ENCODE results near the gene ATAD3A.

DNA sequence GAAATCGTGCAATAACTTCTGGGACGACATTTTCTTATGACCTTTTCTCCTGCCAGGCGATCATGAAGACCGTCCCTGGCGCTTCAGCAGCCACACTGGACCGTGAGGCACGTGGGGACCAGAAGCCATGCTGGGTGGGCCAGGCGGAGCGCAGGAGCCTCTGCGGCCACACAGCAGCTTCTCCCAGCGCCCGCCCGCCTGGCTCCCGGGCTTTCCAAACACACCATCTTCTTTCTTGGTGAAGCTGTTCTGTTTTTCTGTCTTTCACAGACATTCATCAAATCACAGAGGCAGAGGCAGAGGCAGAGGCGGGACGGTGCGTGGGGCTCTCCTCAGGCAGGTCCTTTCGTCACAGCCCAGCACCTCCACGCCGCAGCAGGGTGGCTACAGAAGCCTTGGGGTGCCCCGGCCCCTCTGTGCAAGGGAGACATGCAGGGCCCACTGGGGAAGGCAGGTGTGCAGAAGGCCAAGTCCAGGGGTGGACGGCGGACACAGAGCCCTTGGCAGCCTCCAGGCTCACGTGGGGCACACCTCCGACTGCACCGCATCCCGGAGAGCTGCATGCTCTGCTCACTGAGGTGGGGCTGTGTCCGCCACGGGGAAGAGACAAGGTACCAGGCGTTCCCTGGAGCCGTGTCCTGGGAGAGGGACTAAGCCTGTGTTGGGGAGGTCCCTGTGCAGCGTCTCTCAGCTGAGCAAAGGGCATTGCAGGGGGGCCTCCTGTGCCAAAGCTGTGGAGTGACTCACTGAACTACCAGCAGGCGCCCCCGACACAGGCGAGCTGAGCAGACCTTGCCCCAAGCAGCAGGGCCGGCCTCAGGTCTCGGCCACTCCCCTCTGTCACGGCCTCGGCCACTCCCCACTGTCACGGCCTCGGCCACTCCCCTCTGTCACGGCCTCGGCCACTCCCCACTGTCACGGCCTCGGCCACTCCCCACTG, 31.1 kb downstream of the ATAD3A start:
- TF ChIP-seq CTCF (IDR thresholded peaks at IDR 0.05) (no peak), POLR2AphosphoS5 (IDR thresholded peaks at IDR 0.05; ENCODE audit: insufficient read depth in 1 of 2, low read depth in 1 of 2) (no peak)

Data from vagina (tissue), 2 donors.